HG02623 (cell line): ENCODE data around the gene DGKI.

Source experiments
- ATAC-seq: cut with Tn5 transposase; IDR thresholded peaks from one replicate; pipeline ENCODE4 v1.9.1; 2021; ENCODE audit warnings: moderate library complexity; ENCODE audit not compliant: unreplicated experiment

The DGKI gene

DNA sequence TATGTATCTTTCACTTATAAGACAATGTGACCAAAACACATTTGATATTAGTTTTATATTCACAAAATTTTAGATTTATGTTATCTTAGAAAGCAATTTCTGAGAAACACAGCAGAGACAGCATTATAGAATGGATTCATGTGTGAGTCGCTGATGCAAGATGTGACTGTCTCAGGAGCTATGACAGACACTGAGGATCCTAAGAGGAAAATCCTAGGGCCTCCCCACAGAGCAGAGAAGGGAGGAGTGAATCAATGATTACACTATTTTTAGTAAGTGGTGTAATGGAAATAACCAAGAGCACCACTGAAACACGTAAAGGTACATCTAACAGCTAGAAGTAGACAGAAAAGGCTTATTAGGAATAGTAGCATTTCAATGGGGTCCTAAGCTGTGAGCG is 299.3 kb downstream of the DGKI start:
- ATAC-seq = no peak

DNA sequence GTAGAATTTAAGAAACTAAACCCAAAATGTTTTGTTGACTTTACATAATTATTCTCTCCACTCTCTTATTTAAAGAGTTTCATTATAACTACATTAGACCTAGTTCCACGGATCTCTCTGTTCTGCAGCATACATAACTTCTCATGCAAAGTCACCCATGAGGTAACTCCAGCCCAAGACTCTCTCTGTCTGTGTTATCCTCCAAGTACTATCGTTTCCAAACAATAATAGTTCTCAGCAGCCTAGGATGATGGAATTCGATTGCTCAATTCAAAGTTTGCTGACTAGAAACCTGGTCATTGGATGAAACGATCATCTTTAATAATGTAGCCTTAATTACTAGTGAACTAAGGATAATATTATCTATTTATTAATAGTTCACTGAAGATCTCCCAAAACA is 300.1 kb downstream of the DGKI start:
- no peak for ATAC-seq

GRCh38 chr7:137546009-137546408 is 300.8 kb downstream of the DGKI start:
- ATAC-seq = no peak

GRCh38 chr7:137545059-137545716 is 301.6 kb downstream of the DGKI start:
- ATAC-seq = no peak

- no peak for ATAC-seq
Measured at GRCh38 chr7:137544453-137545058, 302.2 kb downstream of the DGKI start.

DNA sequence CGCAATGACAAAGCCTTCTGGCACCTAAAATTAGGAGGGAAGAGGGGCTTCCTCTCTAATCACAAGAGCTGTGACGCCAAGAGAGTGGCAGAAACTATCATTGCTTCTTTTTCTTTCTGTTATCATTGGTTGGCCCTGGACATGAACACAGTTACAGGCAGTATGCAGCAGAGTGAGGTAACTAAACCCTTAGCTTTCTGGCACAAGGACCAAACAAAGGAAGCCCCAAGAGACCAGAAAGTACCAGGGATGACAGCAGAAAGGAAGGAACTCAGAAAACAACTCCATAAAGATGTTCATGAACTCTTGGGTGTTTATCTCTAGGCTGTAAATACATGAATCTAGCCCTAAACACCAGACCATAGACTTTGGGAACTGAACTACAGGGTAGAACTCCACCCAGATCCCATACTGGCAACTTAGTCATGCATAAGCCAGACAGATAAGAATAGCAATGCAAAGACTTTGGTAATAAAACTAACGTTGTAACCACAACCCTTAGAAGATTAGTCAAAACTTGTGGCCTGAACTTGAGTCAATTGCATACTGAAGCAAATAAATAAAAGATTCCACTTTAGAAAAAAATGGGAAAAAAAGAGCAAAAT is 307.6 kb downstream of the DGKI start:
- ATAC-seq = no peak

DNA sequence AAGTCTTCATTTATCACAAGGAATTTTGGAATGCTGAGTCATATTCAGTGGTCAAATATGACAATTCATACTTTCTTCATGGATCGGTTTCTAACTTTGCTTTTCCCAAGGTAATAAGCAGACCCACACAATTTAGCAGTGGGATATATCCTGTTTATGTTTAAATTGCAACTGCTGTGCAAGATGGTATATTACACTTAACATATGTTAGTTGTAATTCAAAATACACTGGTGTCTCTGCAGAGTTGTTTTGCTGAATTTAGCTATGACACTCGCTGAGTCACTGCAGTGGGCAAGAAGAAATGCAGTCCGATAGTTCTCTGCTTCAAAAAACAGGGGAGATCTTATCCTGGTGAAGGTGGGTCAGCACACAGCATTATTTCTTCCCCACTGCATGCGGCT is 308.4 kb downstream of the DGKI start:
- ATAC-seq = no peak

GRCh38 chr7:137535579-137535978 is 311.2 kb downstream of the DGKI start:
- no peak for ATAC-seq

GRCh38 chr7:137531671-137532070 is 315.1 kb downstream of the DGKI start:
- ATAC-seq = no peak

DNA sequence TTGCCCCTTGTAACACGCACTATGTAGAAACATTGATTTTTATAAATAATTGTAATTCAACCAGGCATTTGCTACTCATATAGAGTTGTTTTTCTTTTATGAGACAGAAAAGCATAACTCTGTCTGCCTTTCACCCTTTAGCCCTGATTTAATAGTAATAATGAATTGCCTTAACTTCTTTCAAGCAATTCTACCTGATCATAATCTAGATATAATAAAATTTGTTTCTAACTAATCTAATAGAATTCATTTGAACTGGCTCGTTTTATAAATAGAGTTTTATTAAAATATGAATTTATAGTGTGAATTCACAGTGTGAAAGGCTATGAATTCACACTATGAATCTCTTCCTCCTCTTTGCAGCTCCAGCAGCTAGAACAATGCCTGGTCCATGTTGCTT is 319.1 kb downstream of the DGKI start:
- ATAC-seq = no peak

DNA sequence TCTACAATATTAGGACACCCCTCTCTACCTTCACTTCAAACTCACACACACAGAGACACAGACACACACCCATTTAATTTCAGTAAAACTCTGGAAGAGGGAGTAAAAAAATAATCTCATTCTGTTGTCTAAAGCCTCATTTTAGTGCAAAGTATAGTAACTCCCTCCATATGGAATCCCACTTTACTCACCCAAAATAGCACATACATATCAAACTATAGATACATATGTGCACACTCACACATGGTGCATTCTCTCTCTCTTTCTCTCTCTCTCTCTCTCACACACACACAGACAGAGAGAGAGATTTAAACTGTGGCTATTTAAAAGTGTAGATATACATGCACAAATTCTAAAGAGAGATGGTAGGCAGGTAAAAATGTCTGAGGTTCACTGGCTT is 323.6 kb downstream of the DGKI start:
- ATAC-seq = no peak

DNA sequence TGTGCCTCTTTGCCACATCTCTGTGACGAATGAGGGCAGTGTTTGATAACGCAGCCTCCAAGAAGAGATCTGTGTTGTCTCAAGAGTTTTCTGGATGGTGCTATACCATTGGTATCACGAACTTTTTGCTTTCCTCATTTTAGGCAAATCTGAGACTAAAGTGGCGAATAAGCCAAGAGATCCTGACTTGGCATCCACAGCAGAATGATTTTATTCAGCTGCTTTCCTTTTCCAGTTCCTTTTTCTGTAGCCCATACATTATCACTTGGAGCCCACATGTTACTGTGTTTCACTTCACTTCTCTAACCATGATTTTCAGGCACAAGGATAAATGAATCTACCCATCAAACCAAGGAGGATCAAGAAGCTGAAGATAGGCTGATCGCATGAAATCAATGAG is 325.3 kb downstream of the DGKI start:
- ATAC-seq = no peak

- ATAC-seq = no peak
Measured at GRCh38 chr7:137519947-137520346, 326.8 kb downstream of the DGKI start.

DNA sequence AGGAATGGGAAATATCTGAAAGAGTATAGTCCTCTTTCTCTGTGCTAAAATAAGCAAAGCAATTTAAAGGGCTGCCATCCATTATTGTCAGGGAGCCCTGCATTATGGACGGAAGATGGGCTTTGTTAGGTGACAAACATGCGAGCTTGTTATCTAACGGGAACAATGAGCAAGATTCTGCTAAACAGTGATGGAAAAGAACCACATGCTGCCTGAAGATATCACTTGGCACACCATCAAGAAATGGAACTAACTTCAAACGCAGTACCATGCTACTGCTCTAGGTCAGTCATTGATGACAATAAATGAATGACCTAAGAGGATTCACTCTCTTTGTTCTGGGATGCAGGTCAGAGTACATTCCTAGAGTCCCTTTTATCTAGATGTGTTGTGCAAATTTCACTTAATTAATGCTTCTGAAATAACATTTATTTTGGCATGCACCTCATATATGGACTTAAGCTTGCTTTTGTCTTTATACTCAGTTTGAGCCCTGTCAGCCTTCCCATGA is 327.5 kb downstream of the DGKI start:
- ATAC-seq = no peak

- ATAC-seq = no peak
Measured at GRCh38 chr7:137513091-137513490, 333.7 kb downstream of the DGKI start.

DNA sequence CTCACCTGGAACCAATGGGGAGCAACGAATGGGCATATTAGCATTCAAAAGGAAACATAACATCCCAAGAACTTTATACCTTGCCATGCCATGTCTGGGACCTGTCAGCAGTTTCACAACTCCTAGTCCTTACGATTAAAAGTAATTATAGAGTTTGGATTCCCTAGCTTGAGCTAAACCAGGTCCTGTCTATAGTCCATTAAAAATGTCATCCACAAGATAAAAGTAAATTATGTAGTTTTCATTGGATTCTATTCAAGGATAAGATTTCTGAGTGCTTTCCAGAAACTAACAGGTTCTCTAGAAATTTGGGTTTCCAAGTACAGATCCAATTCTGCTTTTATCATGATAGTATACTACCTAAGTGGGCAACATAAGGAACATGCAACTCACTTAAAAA is 339.7 kb downstream of the DGKI start:
- ATAC-seq = no peak

DNA sequence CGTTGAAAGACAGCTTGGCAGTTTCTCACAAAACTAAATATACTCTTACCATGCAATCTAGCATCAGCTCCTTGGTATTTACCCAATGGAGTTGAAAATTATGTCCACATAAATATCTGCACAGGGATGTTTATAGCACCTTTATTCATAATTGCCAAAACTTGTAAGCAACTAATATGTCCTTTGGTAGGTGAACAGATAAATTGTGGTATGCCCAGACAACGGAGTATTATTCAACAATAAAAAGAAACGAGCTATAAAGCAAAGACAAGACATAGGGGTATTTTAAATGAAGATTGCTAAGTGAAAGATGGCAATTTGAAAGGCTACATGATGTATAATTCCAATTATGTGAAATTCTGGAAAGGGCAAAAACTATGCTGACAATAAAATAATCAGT is 340.7 kb downstream of the DGKI start:
- ATAC-seq = no peak

DNA sequence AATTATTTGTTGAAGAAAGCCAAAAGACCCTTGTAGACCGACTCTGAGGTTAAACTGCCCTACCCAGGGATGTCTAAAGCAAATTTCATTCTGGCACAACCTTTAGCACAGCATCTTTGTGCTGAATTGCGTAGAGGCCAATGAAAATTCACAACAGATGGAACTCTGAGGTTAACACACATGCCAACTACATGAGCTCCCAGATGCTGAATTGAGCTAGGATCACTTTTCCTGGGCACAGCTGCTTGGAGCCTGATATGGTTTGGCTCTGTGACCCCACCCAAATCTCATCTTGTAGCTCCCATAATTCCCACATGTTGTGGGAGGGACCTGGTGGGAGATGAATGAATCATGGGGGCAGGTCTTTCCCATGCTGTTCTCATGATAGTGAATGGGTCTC is 345.2 kb downstream of the DGKI start:
- no peak for ATAC-seq

GRCh38 chr7:137492889-137493288 is 353.9 kb downstream of the DGKI start:
- no peak for ATAC-seq

DNA sequence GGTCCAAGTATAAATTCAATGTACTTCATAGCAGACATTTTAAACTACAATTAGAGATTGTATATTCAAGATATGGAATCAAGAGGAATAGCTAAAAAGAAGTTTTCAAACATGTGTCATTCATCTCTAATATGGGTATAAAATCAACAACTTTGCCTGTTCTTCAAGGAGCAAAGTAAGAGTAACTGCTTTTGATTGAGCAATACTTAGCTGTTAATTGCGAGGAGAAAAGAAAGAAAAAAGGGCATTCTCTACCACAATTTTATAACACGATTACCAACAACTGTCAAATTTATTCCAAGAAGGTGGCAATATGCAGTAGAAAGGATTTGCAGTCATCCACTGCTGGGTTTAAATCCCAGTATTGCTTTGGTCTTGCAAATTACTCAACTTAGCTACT is 356.9 kb downstream of the DGKI start:
- no peak for ATAC-seq

DNA sequence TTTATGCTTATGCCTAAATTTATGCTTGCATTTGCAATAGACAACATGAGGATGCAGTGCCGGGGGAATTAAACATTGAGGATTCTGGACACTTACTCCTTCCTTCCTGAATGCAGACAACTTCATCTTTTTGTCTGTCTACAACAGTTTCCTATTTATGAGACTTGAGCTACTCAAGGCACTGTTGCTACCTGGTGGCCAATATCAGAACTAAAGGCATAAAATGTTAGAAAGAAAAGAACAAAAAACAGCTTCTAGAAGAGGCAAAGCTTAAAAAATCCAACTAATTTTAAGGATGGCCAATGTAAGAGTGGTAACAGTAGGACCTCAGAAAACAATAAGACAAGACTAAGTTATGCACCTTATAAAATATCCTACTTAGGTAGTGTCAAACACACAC is 358.7 kb downstream of the DGKI start:
- no peak for ATAC-seq

- ATAC-seq = no peak
Measured at GRCh38 chr7:137485818-137486217, 361.0 kb downstream of the DGKI start.
